ENCODE data around the gene RASSF1. TPM values are rescaled to one million over a fixed set of nuclear protein-coding genes. Genes with fewer than 3 reads are reported as not detected.
A peak's percentile ranks its signal among the peaks of the same experiment; 100 is the strongest.

The RASSF1 gene
- total and polyA plus RNA-seq, 2 of the 13 experiments (the other 11 are each of a cell fraction or from before 2014, with no cell fraction given), result 10.2 to 27.5 TPM

GRCh38 chr3:50350527-50351322, 10.1 kb upstream of the RASSF1 start, which contains the start of the genes CYB561D2 and NPRL2 (continued):
- TF ChIP-seq ZNF280B (CRISPR knock-in tag; IDR thresholded peaks at IDR 0.05; ENCODE audit: borderline replicate concordance) (peak; percentile 98), HNRNPUL1 (IDR thresholded peaks at IDR 0.05; ENCODE audit: low read depth, low read length) (no peak), FOXK2 (IDR thresholded peaks at IDR 0.05) (no peak), NFE2 (CRISPR knock-in tag; IDR thresholded peaks at IDR 0.05) (no peak), ZC3H13 (CRISPR knock-in tag; IDR thresholded peaks at IDR 0.05) (peak; percentile 89), GABPA (IDR thresholded peaks at IDR 0.05; ENCODE audit: low read depth, low read length) (no peak), GABPA (CRISPR knock-in tag; IDR thresholded peaks at IDR 0.05; ENCODE audit: low read depth) (peak; percentile 93), RERE (CRISPR knock-in tag; IDR thresholded peaks at IDR 0.05; ENCODE audit: low read depth) (peak; percentile 32; the same call in 1 of the 2 replicates), ZFP36L2 (CRISPR knock-in tag; IDR thresholded peaks at IDR 0.05) (no peak), SP1 (IDR thresholded peaks at IDR 0.05) (no peak), SP1 (CRISPR knock-in tag; IDR thresholded peaks at IDR 0.05) (peak; percentile 70), PAXIP1 (CRISPR knock-in tag; conservative IDR thresholded peaks at IDR 0.05) (peak; percentile 31; the same call in 1 of the 2 replicates), ZNF343 (CRISPR knock-in tag; IDR thresholded peaks at IDR 0.05) (peak; percentile 85; the same call in 1 of the 2 replicates), ZNF629 (CRISPR knock-in tag; conservative IDR thresholded peaks at IDR 0.05) (peak; percentile 7; the same call in 1 of the 2 replicates), ZNF275 (CRISPR knock-in tag; IDR thresholded peaks at IDR 0.05; ENCODE audit: borderline replicate concordance) (peak; percentile 52; the same call in 1 of the 2 replicates), ZNF570 (CRISPR knock-in tag; IDR thresholded peaks at IDR 0.05; ENCODE audit: borderline replicate concordance) (no peak), TFAP4 (IDR thresholded peaks at IDR 0.05; ENCODE audit: borderline replicate concordance, low read depth) (peak; percentile 83)
